A172 (cell line): Measurements from ENCODE around the gene PRRT1B. TPM values are rescaled to one million over a fixed set of nuclear protein-coding genes. Genes with fewer than 3 reads are reported as not detected.

Experiments used
- DNase-seq: peaks from one replicate; pipeline ENCODE4 v3.0.0-alpha.2; 2015; ENCODE audit warnings: low spot score
- total RNA-seq: library from RNA; depleted of rRNA; stranded (reverse); fragments of >200 nt; shearing (Covaris generic); gene quantifications from 2 replicates; pipeline ENCODE4 v1.2.3, GENCODE V29; 2014

PRRT1B gene
- total RNA-seq, 1 experiment from 2014 or later = not detected

DNA sequence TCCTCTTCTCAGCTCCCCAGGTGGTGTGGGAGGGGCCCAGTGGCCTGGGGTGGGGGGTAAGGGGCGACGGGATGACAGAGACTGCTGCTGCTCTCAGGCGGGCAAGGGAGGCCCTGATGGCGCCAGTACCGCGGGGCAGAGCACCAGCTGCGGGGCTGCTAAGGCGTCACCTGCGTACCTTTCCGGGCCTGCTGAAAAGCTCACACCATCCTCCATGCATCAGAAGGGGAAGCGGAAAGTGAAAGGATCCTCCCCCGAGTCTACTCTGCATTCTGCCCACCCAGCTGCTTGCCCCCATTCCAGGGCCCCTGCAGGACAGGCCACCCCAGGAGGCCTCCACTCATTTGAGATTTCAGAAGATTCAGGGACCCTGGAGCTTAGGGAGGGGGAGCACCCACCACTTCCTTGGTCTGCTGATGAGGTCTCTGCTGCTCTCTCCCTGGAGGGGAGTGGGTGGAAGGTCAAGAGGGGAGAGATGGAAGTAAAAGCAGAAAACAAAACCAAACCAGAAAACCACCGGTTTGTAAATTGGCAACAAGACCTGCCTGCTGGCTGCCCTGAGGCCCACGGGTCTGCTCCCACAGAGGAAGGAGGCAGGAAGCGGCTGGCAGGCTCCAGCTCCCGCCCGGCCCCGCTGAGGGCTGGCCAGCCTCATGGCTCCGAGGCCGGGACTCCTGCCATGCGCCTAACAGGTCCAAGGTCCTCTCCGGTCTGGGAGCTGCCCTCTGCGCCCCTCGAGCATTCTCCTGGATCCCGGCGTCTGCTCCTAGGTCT lies 33.6 kb downstream of the PRRT1B start:
- DNase-seq = no peak

DNA sequence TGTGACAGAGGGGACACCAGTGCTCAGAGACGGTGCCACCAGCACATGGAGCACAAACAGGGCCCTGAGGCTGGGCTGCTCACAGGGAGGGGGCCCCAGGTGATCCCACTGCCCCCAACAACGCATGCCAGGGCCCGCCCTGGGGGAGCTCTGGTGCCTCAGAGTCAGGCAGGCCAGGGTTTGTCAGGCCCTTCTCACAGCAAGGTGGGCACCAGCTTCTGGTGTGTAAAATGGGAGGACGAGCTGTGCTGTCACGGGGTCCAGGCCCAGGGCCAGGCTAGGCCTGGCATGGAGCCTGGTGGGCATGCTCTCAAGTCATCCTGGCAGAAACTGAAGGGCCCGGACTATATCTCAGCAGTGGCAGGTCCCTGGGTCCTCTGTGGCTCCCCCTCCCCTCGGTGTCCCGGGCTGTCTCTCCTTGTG lies 34.5 kb downstream of the PRRT1B start:
- no peak for DNase-seq

- no peak for DNase-seq
Measured at GRCh38 chr9:131580358-131580757, 35.0 kb downstream of the PRRT1B start.

- DNase-seq = no peak
Measured at GRCh38 chr9:131582056-131582455, 36.7 kb downstream of the PRRT1B start.

DNA sequence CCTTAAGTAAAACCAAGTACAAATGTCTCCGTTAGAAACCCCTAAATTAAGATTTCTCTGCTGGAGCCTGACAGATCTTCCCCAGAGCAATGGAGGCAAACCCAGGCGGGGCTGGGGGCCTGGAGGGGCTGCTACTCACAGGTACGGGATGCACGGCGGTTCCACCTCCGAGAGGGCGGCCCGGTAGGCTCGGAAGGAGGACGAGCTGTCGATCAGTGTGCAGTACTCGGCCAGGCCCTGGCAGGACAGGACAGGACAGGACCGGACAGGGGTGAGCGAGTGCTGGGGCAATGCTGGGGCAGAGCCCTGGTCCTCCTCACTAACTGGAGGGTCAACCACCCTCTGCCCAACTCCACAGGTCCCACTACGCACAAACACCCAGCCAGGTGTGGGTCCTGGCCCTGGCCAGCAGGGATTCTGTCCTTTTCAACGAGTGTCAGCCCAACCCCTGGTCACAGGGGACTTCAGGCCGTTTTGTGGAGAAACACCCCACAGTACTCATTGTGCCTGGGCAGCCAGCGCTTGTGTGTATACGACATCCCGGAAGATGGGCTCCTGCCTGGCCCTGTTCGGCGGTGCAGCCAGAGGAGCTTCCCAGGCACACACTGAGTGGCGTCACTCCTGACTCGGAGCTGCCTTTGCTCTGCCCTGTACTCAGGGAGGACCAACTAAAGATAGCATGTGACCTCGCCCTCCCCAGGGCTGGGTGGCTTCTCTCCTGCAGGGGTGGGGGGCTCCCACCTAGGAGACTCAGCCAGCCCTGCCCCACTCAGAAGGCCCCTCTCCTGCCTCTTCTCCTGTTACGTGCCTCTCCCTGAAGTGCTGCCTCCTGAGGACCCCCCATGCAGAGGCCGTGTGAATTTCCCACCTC lies 37.4 kb downstream of the PRRT1B start:
- DNase-seq = no peak

DNA sequence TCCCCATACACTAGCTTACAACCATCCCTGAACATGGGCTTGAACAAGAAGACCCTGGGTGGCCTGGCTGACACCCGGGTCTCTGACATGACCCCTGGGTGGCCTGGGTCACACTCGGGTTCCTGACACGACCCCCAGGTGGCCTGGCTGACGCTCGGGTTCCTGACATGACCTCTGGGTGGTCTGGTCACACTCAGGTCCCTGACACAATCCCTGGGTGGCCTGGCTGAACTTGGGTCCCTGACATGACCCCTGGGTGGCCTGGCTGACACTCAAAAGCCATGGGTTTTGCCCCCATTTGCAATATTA lies 38.0 kb downstream of the PRRT1B start:
- DNase-seq = no peak

- no peak for DNase-seq
Measured at GRCh38 chr9:131583836-131584555, 38.7 kb downstream of the PRRT1B start.

- DNase-seq = no peak
Measured at GRCh38 chr9:131584858-131585257, 39.5 kb downstream of the PRRT1B start.

DNA sequence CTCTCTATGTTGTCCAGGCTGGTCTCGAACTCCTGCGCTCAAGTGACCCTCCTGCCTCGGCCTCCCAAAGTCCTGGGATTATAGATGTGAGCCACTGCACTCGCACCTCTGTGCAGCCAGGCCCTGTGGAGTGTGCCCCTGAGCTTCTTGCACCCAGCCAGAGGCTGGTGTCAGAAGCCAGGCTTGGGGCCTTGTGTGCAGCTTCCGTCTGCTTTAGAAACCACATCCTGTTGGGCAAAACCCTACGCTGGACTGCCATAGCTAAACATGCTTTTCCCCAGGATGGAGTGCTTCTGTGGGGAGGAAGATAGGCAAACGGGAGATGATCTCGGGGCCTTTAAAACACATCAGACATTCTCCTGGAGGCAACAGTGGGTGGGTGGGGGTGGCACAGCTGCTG lies 40.1 kb downstream of the PRRT1B start:
- DNase-seq = no peak

- no peak for DNase-seq
Measured at GRCh38 chr9:131587331-131587730, 42.0 kb downstream of the PRRT1B start.

DNA sequence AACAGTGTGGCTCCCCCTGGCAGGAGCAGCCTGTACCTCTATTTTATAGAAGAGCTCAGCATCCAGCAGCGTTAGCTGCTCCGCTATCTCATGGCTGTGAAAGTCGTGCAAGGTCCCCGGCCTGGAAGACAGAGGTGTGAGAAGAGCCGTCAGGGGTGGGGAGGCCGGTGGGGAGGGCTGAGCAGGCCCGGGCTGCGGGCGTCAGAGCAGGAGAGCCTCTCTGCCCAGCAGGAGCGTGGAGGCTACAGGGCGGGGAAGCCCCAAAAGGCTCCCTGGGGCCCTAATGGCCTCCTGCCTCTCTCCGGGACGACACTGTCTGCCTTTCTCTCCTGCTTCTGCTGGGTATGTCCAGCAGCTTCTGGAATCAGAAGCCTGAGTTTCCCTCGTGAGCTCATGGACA lies 42.6 kb downstream of the PRRT1B start:
- DNase-seq = no peak

- no peak for DNase-seq
Measured at GRCh38 chr9:131588396-131588795, 43.1 kb downstream of the PRRT1B start.

GRCh38 chr9:131589124-131589711 lies 43.9 kb downstream of the PRRT1B start:
- no peak for DNase-seq

- DNase-seq = no peak
Measured at GRCh38 chr9:131589993-131590392, 44.7 kb downstream of the PRRT1B start.

- DNase-seq = no peak
Measured at GRCh38 chr9:131590449-131590848, 45.1 kb downstream of the PRRT1B start.

DNA sequence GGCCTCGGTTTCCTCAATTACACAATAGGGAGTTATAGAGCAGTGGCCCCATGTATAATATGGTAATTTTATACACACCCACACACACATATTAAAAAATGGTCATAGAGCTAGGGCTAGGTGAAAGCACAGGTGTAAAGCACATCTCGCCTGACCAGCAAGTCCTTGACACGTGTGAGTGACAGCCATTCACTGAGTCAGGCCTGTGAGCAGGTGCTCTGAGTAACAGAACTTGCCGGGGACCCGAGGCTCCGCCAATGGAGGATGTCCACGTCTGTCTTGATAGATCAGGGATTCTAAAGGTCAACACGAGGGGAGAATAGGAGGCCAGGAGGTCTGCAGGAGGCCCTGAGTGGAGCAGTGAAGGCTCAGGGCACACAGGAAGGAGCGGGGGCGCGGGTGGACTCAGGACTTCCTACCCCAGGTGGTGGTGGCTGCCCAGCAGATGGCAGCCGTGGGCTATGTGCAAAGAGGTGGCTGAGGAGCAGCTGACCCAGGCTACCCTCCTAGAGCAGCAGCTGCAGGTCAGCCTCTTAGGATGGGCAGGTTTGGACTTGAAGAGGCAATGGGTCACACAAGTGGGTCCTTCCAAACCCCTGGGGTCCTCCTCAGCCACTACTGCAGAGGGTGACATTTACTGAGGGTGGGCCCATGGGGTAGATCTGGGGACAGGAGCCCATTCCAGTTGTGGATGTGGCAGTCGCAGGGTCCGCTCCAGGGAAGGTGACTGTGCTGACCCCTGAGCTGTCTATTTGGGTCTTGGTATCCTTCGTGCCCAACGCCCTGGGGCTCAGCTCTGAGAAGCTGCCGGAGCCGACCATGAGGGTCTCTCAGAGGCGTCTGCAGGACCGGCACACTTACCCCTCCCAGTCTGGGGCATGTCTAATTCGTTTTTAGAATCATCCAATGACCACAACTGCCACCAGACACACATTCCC lies 45.9 kb downstream of the PRRT1B start:
- peak; percentile 51 for DNase-seq

DNA sequence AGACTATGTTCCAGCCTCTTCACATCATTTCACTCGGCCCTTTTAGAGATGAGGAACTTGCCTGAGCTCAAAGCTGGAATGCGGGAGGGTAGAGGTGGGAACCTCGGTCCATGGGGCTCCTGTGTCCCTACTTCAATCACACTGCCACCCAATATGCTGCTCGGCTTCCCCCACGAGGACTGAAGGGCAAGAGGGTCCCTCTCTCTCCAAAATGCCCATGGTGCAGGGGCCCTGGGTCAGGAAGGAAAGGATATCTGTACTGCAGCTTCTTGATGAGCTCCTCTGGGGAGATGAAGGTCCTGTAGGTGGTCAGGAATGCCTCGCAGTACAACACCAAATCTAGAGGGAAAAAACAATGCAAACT lies 46.5 kb downstream of the PRRT1B start:
- no peak for DNase-seq

DNA sequence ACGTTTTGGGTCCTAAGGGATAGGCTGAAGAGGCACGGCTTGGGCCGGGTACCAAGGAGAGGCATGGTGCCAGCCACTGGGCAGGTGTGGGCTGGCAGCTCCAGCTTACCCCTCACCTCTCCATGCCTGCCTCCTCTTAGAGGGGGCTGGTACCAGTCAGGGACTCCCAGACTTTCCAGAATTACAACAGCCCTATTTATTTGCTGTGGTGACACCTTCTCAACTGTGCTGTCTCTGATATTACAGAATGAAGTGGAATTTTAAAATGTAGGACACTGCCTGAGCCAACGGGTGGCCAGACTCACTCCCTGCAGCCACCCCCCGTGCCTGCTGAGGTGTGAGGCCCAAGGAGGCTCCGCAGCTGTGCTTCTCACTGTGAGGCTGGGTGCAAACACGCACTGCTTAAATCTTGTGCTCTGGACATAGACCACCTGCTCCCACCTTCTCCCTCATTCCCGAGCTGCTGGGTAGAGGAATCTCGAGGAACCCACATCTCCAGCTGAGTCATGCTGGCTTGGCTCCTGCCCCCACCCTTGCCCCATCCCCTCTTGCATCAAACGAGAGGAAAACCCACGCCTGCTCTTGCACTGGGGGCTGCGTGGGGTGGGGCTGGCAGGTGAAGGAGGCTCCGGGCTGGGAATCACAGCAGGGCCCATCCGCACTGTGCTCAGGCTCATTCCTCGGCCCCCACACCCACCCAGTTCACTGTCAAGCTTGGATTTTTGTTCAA lies 47.9 kb downstream of the PRRT1B start:
- peak; percentile 18 for DNase-seq

- no peak for DNase-seq
Measured at GRCh38 chr9:131593936-131594665, 48.8 kb downstream of the PRRT1B start.
